ENCODE data around the gene RGS4.

The RGS4 gene

DNA sequence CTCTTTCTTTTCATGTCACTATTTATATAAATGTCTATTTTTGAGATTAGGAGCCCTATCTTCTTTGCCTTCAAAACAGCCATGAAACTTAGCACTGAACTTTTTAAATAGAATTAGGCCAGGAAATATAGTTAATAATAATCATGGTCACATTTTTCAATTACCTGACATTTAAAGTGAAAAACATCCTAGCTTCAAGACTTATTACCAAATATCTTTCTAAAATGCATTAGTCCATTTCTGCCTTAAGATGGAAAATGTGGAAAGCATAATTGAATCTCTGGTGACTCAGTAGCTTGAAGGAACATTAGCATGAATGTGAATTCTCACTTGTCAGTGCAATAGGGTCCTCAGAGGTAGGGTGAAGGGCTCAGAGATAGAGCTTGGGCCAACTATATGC, 18.7 kb upstream of the RGS4 start:
- no peak for DNase-seq (ENCODE audit: low read depth)
- TF ChIP-seq, protein P1, sequence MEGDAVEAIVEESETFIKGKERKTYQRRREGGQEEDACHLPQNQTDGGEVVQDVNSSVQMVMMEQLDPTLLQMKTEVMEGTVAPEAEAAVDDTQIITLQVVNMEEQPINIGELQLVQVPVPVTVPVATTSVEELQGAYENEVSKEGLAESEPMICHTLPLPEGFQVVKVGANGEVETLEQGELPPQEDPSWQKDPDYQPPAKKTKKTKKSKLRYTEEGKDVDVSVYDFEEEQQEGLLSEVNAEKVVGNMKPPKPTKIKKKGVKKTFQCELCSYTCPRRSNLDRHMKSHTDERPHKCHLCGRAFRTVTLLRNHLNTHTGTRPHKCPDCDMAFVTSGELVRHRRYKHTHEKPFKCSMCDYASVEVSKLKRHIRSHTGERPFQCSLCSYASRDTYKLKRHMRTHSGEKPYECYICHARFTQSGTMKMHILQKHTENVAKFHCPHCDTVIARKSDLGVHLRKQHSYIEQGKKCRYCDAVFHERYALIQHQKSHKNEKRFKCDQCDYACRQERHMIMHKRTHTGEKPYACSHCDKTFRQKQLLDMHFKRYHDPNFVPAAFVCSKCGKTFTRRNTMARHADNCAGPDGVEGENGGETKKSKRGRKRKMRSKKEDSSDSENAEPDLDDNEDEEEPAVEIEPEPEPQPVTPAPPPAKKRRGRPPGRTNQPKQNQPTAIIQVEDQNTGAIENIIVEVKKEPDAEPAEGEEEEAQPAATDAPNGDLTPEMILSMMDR (IDR thresholded peaks at IDR 0.05; ENCODE audit: control insufficient read depth, extremely low read depth, insufficient read depth) = no peak

DNA sequence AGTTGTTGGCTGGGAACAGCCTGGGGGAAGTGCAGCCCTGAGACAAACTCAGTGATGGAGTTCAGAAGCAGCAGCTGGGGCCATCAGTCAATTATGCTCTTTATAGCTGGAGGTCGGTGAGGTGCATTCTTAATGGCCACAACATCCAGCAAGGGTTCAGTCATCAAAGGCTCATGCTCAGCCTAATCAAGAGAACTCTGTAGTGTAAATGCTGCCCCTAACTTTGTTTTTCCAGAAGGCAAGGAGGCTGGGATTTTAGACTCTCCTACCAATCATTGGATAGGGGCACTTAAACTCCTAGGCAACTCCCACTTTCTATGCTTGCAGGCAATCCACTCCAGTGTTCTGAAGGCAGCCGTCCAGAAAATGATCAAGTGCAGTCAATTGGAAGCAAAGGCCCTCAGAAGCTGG, 15.0 kb upstream of the RGS4 start:
- H3K4me3 ChIP-seq (ENCODE audit: low read depth, low read length) = no peak overlapping the region
- TF ChIP-seq, protein P1 (IDR thresholded peaks at IDR 0.05; ENCODE audit: control insufficient read depth, extremely low read depth, insufficient read depth) = no peak
- no peak for DNase-seq (ENCODE audit: low read depth)

More for the DNA sequence above, 18.7 kb upstream of the RGS4 start:
- no peak overlapping the region for H3K4me3 ChIP-seq (ENCODE audit: low read depth, low read length)

DNA sequence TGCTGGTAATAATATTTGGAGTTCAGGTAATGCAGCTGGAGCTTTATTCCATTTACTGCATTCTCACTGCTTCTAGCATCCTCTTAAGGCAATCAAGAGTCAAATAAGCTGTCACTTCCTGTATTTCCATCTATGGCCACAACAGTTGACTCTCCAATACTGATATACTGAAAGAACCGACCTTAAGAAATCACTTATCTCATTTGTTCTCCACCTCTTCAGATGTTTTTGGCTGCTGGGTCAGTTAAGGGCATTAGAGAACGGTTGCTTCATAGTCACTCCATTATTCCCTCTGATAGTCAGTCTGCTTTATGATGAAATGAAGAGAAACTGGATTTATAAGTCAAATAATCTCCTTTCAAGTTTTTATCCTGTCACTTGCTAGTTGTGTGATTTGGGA, 14.2 kb upstream of the RGS4 start:
- H3K4me3 ChIP-seq (ENCODE audit: low read depth, low read length) = no peak overlapping the region
- TF ChIP-seq, protein P1 (IDR thresholded peaks at IDR 0.05; ENCODE audit: control insufficient read depth, extremely low read depth, insufficient read depth) = no peak
- DNase-seq (ENCODE audit: low read depth) = no peak

DNA sequence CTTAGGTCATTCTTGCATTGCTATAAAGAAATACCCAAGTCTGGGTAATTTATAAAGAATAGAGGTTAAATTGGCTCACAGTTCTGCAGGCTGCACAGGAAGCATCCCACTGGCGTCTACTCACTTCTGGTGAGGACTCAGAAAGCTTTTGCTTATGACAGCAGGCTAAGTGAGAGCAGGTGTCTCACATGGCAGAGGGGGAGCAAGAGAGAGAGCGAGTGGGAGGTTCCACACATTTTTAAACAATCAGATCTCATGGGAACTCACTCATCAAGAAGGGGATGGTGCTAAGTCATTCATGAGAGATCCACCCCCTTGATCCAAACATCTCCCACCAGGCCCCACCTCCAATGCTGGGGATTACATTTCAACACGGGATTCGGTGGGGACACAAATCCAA, 13.6 kb upstream of the RGS4 start:
- TF ChIP-seq, protein P1 (IDR thresholded peaks at IDR 0.05; ENCODE audit: control insufficient read depth, extremely low read depth, insufficient read depth) = no peak
- no peak overlapping the region for H3K4me3 ChIP-seq (ENCODE audit: low read depth, low read length)

DNA sequence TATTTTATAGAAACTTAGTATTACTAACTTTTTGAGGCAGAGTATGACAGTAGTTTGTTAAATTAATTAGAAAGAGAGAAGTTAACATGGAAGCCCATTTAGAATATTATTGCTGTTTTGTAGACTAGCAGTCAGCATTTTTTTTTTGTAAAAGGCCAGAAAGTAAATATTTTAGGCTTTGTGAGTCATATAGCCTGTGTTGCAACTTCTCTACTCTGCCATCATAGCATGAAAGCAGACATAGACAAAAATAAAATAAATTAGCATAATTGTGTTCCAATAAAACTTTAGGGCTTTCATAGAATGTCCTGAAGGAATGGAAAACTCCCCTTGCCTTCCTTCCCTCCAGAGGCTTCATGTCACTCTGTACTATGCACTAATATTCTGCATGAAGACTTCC, 12.3 kb upstream of the RGS4 start:
- no peak for DNase-seq (ENCODE audit: low read depth)
- no peak overlapping the region for H3K4me3 ChIP-seq (ENCODE audit: low read depth, low read length)
- TF ChIP-seq, protein P1 (IDR thresholded peaks at IDR 0.05; ENCODE audit: control insufficient read depth, extremely low read depth, insufficient read depth) = no peak

More for the DNA sequence above, 13.6 kb upstream of the RGS4 start:
- DNase-seq (ENCODE audit: low read depth) = no peak

DNA sequence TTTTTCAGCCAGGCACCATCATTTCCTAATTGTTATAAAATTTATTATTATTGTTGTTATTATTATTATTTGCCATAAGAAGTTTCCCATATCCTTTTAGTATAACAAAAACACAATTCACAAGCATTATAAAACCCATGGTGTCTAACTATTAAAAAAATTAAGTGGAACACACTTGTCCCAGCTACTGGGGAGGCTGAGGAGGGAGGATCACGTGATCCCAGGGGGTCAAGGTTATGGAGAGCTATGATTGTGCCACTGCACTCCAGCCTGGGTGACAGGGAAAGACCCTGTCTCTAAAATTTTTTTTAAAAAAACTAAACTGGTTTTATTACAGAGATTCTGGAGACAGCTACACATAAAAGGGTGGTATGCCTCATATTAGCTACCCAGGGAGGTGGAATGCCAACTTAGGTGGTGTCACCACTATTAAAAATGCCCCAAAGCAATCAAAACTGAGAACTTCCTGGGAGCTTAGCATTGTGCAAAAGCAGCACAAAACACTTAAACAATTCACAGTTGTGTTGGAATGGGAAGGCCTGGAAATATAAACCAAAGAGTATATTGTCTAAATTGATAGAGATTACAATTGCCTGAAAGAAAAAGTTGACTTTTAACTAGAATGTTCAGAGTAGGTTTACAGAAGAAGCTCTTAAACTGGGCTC, 8.7 kb upstream of the RGS4 start:
- no peak overlapping the region for H3K4me3 ChIP-seq (ENCODE audit: low read depth, low read length)
- DNase-seq (ENCODE audit: low read depth) = no peak
- TF ChIP-seq, protein P1 (IDR thresholded peaks at IDR 0.05; ENCODE audit: control insufficient read depth, extremely low read depth, insufficient read depth) = no peak

DNA sequence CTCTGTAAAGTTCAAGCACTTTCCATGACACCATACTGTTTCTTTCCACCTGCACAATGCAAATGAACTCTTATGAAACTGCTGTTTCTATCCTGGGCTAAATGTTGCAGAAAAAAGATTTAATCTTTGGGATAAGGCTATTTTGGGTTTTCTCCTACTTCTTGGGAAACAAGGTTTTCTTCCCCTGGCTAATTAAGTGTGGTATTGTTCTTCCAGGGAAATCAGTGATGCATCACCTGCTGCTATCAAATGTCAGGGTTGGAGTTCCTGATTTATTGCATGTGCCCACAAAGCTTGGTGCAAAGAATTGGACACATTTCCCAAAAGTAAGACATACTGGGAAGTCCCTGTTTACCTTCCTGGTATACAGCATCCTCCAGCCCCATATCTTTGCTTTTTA, 6.0 kb upstream of the RGS4 start:
- TF ChIP-seq, protein P1 (IDR thresholded peaks at IDR 0.05; ENCODE audit: control insufficient read depth, extremely low read depth, insufficient read depth) = no peak
- no peak for DNase-seq (ENCODE audit: low read depth)
- H3K4me3 ChIP-seq (ENCODE audit: low read depth, low read length) = no peak overlapping the region
